LNCaP clone FGC (cell line): Measurements from ENCODE around the gene UBE2F.

Experiments
- DNase-seq: peaks from one replicate; pipeline ENCODE4 v3.0.0-alpha.2; 2011; ENCODE audit warnings: low read depth
- H3K4me3 ChIP-seq: 2 replicates; pipeline ENCODE4 v1.5.1; 2011; ENCODE audit warnings: mild to moderate bottlenecking, low read depth, low read length, control low read depth
- CTCF ChIP-seq: IDR thresholded peaks from 2 replicates; pipeline ENCODE4 v1.5.1; 2012; ENCODE audit warnings: mild to moderate bottlenecking; ENCODE audit not compliant: control insufficient read depth, insufficient read depth; ENCODE audit errors: extremely low read depth

Gene UBE2F

GRCh38 chr2:238042090-238042489 is 75.3 kb downstream of the UBE2F start:
- TF ChIP-seq CTCF, result no peak
- no peak overlapping the region for H3K4me3 ChIP-seq
- no peak for DNase-seq

- DNase-seq, result no peak
- no peak for TF ChIP-seq CTCF
- H3K4me3 ChIP-seq, result no peak overlapping the region
Measured at GRCh38 chr2:238042849-238043584, 76.2 kb downstream of the UBE2F start.

- no peak overlapping the region for H3K4me3 ChIP-seq
- DNase-seq, result no peak
Measured at GRCh38 chr2:238043851-238044250, 77.0 kb downstream of the UBE2F start.

GRCh38 chr2:238045575-238045974 is 78.8 kb downstream of the UBE2F start:
- no peak for DNase-seq
- TF ChIP-seq CTCF, result no peak
- no peak overlapping the region for H3K4me3 ChIP-seq

More at GRCh38 chr2:238043851-238044250, 77.0 kb downstream of the UBE2F start:
- no peak for TF ChIP-seq CTCF

GRCh38 chr2:238046725-238047270 is 80.0 kb downstream of the UBE2F start:
- TF ChIP-seq CTCF, result no peak
- no peak overlapping the region for H3K4me3 ChIP-seq
- DNase-seq, result no peak

- DNase-seq, result no peak
- H3K4me3 ChIP-seq, result no peak overlapping the region
- no peak for TF ChIP-seq CTCF
Measured at GRCh38 chr2:238053191-238053776, 86.5 kb downstream of the UBE2F start.
